Panc1 (cell line): Measurements from ENCODE around the gene SPRY2. TPM values are rescaled to one million over a fixed set of nuclear protein-coding genes. Genes with fewer than 3 reads are reported as not detected.

Source experiments
- ATAC-seq: fragments of 200-7000 bp; cut with Tn5 transposase; 2 replicates; pipeline ENCODE4 v1.9.1; 2020; ENCODE audit warnings: mild to moderate bottlenecking, moderate library complexity
- BruUV-seq: library from RNA; stranded (reverse); fragments of 400-500 nt; replicated peaks from 2 replicates; lab custom pipeline; 2021; lab: Mats Ljungman, UMichigan
- CTCF ChIA-PET: fragments of 300-600 bp; sonication (Branson Sonifier 250); formaldehyde crosslinking; loops from one replicate; lab custom pipeline; 2022; ENCODE audit warnings: antibody characterized with exemption; lab: Charles Lee
- POLR2A ChIA-PET: fragments of 300-600 bp; sonication (Branson Sonifier 250); formaldehyde crosslinking; loops from one replicate; lab custom pipeline; 2022; ENCODE audit warnings: antibody characterized with exemption; lab: Charles Lee
- DNase-seq: peaks from one replicate; pipeline ENCODE4 v3.0.0-alpha.2; 2010; ENCODE audit warnings: low read depth, low spot score
- H3K27ac ChIP-seq: 2 replicates; pipeline ENCODE4 v1.5.1; 2011; ENCODE audit warnings: mild to moderate bottlenecking, low read length, inconsistent platforms
- H3K27me3 ChIP-seq: fragments of 200-500 bp; sonication (Bioruptor generic); 2 replicates; pipeline ENCODE4 v1.6.0; 2014; ENCODE audit warnings: low read length, inconsistent platforms; ENCODE audit not compliant: control insufficient read depth, insufficient read depth
- H3K36me3 ChIP-seq: fragments of 200-500 bp; sonication (Bioruptor generic); 2 replicates; pipeline ENCODE4 v1.5.1; 2014; ENCODE audit warnings: inconsistent platforms, mild to moderate bottlenecking, low read length, moderate library complexity; ENCODE audit not compliant: control insufficient read depth, insufficient read depth
- H3K4me1 ChIP-seq: 2 replicates; pipeline ENCODE4 v1.5.1; 2011; ENCODE audit warnings: inconsistent platforms, mild to moderate bottlenecking, low read length, moderate library complexity; ENCODE audit not compliant: control insufficient read depth, insufficient read depth
- H3K4me3 ChIP-seq, 2 experiments: 2 replicates each; pipeline ENCODE4 v1.5.1; 2011 to 2012; ENCODE audit warnings: low read depth in 2 of 2, low read length in 2 of 2, mild to moderate bottlenecking in 2 of 2, inconsistent platforms in 1 of 2, moderate library complexity in 1 of 2
- H3K9me3 ChIP-seq: fragments of 200-500 bp; sonication (Bioruptor generic); 2 replicates; pipeline ENCODE4 v1.5.1; 2014; ENCODE audit warnings: low read depth, mild to moderate bottlenecking, inconsistent platforms, low read length, moderate library complexity; ENCODE audit not compliant: control insufficient read depth, insufficient read depth
- CTCF ChIP-seq: fragments of 450-650 bp; IDR thresholded peaks from 2 replicates; pipeline ENCODE4 v1.5.1; 2017; ENCODE audit warnings: mild to moderate bottlenecking
- POLR2AphosphoS5 ChIP-seq: IDR thresholded peaks from 2 replicates; pipeline ENCODE4 v1.6.1; 2012; ENCODE audit warnings: mild to moderate bottlenecking, low read depth, low read length, moderate library complexity
- REST ChIP-seq, 2 experiments: IDR thresholded peaks; 2 replicates each; pipeline ENCODE4 v1.6.1; 2011 to 2012; ENCODE audit warnings: low read depth in 2 of 2, control low read depth in 1 of 2, low read length in 1 of 2, mild to moderate bottlenecking in 1 of 2, moderate library complexity in 1 of 2; ENCODE audit not compliant: insufficient read depth in 1 of 2
- SIN3A ChIP-seq: IDR thresholded peaks from 2 replicates; pipeline ENCODE4 v1.6.1; 2012; ENCODE audit warnings: low read depth, mild to moderate bottlenecking, low read length, moderate library complexity, borderline replicate concordance; ENCODE audit not compliant: insufficient read depth
- TCF7L2 ChIP-seq: IDR thresholded peaks from 2 replicates; pipeline ENCODE4 v1.6.1; 2011; ENCODE audit warnings: mild to moderate bottlenecking, low read depth, low read length, inconsistent platforms
- in situ Hi-C: cut with HindIII; loops from 2 replicates; pipeline ENCODE4 v1.10.0; 2016; ENCODE audit warnings: low sequenced_read_pairs, low pct_unique_long_range_greater_than_20kb
- intact Hi-C: fragments of 100-400 bp; cut with micrococcal nuclease; formaldehyde crosslinking; loops from one replicate; pipeline ENCODE4 v1.10.0; 2022; ENCODE audit not compliant: unreplicated experiment
- total RNA-seq: library from RNA; stranded (reverse); gene quantifications from one replicate; pipeline ENCODE4 v1.2.1, GENCODE V29; 2021; ENCODE audit not compliant: unreplicated experiment

The SPRY2 gene
- total RNA-seq, 1 experiment from 2014 or later, result 18.2 TPM

DNA sequence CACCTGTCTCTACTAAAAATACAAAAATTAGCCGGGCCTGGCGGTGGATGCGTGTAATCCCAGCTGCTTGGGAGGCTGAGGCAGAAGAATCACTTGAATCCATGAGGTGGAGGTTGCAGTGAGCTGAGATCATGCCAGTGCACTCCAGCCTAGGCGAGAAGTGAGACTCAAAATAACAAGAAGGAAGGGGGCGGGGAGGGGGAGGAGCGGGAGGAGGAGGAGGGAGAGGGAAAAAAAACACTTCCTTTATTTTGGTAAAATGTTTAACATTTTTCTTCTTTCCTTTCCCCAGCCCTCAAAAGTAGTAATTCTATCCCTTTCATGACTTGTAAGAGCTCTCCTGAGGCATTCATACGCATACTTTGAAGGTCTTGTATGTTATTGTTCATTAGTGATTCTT, 44.3 kb downstream of the SPRY2 start:
- in situ Hi-C loops, result no loop called here
- no peaks in the 10 kb centered on the region for H3K4me1 ChIP-seq
- BruUV-seq, result no TSS peak
- H3K9me3 ChIP-seq, result no peaks in the 10 kb centered on the region
- ChIA-PET POLR2A (no interaction called here), CTCF (no interaction called here)
- no peak for TF ChIP-seq SIN3A
- no peak for TF ChIP-seq TCF7L2
- TF ChIP-seq REST (IDR thresholded peaks at IDR 0.05; ENCODE audit: insufficient read depth in 1 of 2, low read depth in 2 of 2, low read length in 1 of 2), result no peak
- no peak for TF ChIP-seq CTCF
- TF ChIP-seq POLR2AphosphoS5, result no peak
- ATAC-seq (no peak), DNase-seq (no peak)
- H3K4me3 ChIP-seq, result no peak overlapping the region
- no peaks in the 10 kb centered on the region for H3K36me3 ChIP-seq
- intact Hi-C loops, result no loop called here
- no peaks in the 10 kb centered on the region for H3K27me3 ChIP-seq
- no peak overlapping the region for H3K27ac ChIP-seq

DNA sequence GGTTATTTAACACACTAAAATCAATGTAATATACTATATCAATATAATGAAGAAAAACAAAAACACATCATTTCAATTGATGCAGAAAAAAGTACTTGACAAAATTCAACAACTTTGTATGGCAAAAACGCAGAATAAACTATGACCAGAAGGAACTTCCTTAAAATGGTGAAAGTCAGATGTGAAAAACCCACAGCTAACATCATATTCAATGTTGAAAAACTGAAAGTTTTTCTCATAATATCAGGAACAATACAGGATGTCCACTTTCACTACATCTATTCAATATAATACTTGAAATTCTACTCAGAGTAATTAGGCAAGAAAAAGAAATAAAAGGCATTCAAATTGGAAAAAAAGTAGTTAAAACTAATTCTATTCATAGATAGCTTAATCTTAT, 50.3 kb downstream of the SPRY2 start:
- intact Hi-C loops (no loop called here), in situ Hi-C loops (no loop called here)
- CTCF ChIA-PET, result no interaction called here
- Histone ChIP-seq H3K9me3 (no peaks in the 10 kb centered on the region), H3K4me1 (no peaks in the 10 kb centered on the region), H3K4me3 (no peak overlapping the region), H3K27ac (no peak overlapping the region), H3K36me3 (no peaks in the 10 kb centered on the region), H3K27me3 (no peaks in the 10 kb centered on the region)
- ATAC-seq, result no peak
- no peak for DNase-seq
- POLR2A ChIA-PET, result no interaction called here
- no TSS peak for BruUV-seq
- TF ChIP-seq POLR2AphosphoS5 (no peak), CTCF (no peak), SIN3A (no peak), TCF7L2 (no peak), REST (IDR thresholded peaks at IDR 0.05; ENCODE audit: insufficient read depth in 1 of 2, low read depth in 2 of 2, low read length in 1 of 2) (no peak)
